IPS-NIHi7 (cell line): ENCODE data around the gene PECR.
"Not testable (repeated sequence)": the region's sequence is repeated elsewhere in the genome, so short reads cannot be mapped to it uniquely, and the experiment has no call there.

ENCODE experiments used
- DNase-seq: peaks from one replicate; pipeline ENCODE4 v3.0.0; 2012; ENCODE audit warnings: mixed read lengths; ENCODE audit errors: extremely low spot score

PECR gene

DNA sequence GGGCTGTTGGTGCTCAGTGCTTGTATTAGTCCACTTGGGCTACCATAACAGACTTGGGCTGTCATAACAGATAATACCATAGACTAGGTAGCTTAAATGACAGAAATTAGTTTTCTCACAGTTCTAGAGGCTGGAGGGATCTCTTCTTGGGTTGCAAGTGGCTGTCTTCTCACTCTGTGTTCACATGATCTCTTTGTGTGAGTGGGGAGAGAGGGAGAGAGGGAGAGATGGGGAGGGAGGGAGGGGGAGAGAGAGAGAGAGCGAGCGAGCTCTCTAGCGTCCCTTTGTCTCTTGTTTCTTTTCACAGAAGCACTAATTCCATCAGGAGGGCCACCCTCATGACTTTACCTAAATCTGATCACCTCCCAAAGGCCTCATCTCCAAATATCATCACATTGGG lies 23.1 kb upstream of the PECR start:
- DNase-seq: no peak

DNA sequence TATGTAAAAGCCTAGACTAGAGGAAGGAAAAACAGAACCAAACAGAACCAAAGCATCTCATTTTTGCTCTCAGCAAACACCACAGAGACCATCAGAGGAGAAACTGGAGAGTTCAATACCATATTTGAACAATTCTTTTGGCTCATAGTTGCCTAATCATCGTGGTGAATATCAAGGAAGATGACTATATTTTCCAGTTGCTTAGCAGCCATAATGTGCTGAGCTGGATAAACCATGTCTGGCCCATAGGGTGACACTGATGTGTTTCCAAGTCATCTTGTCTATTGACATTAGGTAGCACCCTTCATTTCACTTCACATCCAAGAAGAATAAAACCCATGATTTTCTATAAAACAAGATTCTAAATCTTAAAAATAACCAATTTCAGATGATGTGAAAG lies 21.6 kb upstream of the PECR start:
- DNase-seq: no peak

GRCh38 chr2:216101109-216101508 lies 19.5 kb upstream of the PECR start:
- DNase-seq: no peak

- no peak for DNase-seq
Observed at GRCh38 chr2:216098421-216099334, 17.1 kb upstream of the PECR start.

- no peak for DNase-seq
Observed at GRCh38 chr2:216094701-216095100, 13.1 kb upstream of the PECR start.

GRCh38 chr2:216092646-216093045 lies 11.0 kb upstream of the PECR start:
- no peak for DNase-seq

DNA sequence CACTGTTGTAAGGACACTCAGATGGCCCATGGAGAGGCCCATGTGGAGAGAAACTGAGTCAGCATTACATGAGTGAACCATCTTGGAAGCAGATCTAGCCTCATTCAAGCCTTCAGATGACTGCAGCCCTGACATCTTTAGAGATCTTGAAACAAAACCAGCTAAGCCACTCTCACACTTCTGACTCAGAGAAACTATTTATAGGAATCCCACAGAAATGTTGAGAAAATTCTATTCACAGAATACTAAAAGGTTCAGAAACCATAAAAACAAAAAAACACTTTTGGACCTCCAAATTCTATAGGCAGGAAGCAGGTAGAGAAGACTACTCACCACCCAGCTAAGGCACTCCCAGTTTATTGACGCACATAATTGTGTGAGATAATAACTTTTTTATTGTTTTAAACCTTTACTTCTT lies 8.8 kb upstream of the PECR start:
- DNase-seq: no peak

DNA sequence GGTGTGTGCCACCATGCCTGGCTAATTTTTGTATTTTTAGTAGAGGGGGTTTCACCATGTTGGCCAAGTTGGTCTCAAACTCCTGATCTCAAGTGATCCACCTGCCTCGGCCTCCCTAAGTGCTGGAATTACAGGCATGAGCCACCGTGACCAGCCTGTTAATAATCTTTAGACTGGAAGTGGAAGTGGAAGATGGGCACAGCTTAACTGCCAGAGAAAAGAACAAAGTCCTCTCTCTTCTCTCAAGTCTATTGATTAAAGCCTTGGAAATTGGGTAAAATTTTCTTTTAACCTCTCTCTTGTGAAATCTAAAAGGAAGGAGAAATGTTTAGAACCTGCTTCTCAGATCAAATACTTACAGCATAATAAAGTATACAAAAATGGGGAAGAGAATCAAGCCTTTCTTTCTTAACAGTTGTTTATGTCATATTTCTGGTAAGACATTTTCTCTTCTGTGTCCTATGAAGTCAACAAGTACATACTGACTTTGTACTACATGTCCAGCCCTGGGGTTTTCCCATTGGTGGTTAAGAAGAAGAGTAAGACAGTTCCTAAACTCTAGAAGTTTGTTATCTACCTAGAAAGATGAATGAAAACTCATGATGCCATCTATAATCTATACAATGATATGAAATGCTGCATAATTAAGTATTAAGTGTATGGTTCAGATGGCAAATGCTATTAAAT lies 4.7 kb upstream of the PECR start:
- DNase-seq: no peak

DNA sequence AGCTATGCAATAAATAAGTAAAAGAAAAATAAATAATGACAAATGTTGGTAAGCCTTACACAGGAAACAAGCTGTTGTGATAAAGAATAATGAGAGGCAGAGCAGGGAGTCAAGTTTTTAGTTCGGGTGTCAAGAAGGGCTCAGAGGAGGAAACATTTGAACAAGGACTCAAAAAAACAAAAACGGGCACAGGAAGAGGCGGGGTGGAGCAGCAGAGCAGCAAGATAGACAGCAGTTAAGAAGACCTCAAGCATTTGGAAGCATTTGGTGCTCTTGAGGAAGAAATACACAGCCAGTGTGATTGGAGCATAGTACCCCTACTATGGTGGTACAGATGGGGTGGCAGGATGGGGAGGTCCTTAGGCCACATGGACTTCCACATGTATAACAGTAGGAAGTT lies 2.9 kb upstream of the PECR start:
- DNase-seq: no peak

GRCh38 chr2:216083464-216084281 lies 2.1 kb upstream of the PECR start:
- peak; percentile 48 for DNase-seq

DNA sequence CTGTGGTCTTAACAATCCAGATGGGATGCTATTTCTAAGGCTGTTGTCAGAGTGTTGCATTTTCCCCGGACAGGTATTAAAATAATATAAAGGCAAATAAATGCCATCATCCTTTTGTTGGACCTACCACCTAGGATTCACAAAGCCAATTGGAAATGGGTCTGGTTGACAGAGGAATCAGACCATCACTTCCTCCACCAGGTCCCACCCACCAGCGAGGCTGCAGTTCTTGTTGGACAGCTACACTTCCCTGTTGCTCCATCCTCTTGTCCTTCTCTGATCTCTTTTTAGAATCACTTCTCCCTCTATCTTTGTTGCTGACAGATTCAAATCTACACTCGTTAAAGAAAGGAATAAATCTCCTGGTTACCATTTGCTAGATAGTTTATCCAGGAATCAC lies 1.2 kb upstream of the PECR start:
- DNase-seq: no peak

- DNase-seq: peak; percentile 57
Observed at GRCh38 chr2:216082117-216082711, 605 bp upstream of the PECR start.

GRCh38 chr2:216081012-216081411 lies 597 bp downstream of the PECR start:
- no peak for DNase-seq

- not testable (repeated sequence) for DNase-seq
Observed at GRCh38 chr2:216080048-216080447, 1.6 kb downstream of the PECR start.

- no peak for DNase-seq
Observed at GRCh38 chr2:216078776-216079175, 2.8 kb downstream of the PECR start.

GRCh38 chr2:216075510-216076485 lies 5.8 kb downstream of the PECR start:
- no peak for DNase-seq

DNA sequence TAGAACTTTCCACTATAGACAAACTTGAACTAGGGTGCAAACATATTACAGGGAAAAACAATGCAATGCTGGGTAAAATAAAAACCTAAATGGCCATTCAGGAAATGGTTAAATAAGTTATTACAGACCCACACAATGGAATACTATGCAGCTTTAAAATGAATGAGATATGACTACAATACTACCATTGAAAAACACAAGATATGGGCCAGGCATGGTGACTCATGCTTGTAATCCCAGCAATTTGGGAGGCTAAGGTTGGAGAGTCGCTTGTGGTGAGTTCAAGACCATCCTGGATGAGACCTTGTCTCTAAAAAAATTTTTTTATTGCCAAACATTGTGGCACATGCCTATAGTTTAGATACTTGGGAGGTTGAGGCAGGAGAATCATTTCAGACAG lies 6.8 kb downstream of the PECR start:
- DNase-seq: no peak

DNA sequence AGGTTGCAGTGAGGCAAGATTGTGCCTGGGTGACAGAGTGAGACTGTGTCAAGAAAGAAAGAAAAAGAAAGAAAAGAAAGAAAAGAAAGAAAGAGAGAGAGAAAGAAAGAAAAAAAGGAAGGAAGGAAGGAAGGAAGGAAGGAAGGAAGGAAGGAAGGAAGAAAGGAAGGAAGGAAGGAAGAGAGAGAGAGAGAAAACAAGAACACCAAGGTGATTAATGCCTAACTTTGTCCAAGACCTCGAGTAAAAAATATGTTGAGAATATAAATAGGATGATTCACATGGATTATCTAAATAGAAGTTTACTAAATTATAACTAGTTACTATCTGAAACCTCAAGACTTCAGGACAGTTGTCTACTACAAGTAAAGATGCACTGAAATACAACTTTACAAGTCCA lies 7.2 kb downstream of the PECR start:
- DNase-seq: no peak

DNA sequence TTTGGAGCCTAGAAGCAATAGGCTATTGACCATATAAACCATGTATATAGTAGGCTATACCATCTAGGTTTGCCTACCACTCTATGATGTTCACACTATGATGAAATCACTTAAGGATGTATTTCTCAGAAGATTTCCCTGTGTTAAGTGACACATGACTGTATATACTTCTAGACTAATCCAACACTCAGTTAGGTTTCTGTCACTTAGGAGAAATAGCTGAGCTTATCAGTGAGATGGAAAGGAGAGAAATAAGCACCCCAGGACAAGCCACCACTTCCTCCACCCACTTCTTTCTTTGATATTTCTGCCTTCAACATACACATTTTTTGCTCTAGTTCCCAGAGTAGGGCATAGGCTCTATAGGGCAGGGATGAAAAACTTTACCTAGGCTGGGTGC lies 7.8 kb downstream of the PECR start:
- no peak for DNase-seq

- DNase-seq: no peak
Observed at GRCh38 chr2:216072473-216072872, 9.1 kb downstream of the PECR start.
